Measurements from ENCODE around the gene EFNB3. TPM values are rescaled to one million over a fixed set of nuclear protein-coding genes. Genes with fewer than 3 reads are reported as not detected.

EFNB3 gene
- total RNA-seq, 2 donors from 2014 or later, result 0.33 to 0.78 TPM

DNA sequence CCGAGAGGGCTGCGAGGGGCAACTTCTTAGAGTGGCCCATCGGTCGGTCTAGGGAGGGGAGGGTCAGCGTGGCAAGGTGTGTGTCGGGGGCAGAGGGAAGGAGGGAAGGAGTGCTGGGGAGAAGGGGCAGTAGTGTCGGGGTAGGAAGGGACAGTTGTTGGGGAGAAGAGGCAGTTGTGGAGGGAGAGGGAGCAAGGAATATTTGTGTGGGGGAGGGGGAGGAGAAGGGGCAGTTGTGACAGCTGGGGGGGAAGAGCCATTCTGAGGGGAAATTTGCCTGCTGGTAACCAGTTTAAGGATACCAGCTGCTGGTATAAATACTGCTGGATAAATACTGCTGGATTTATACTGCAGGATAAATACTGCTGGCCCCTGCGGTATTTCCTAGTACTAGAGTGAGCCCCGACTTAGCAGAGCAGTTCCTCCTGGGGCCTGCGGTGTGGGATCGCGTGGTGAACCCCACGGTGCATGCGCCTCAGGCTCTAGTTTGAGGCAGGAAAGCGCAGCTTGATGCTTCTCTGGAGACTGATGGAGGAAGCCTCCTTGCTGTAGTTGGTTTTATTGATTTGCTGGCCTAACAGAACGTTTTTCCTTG lies 12.9 kb downstream of the EFNB3 start:
- Histone ChIP-seq H3K27me3 (no peaks in the 10 kb centered on the region), H3K9me3 (no peaks in the 10 kb centered on the region), H3K27ac (peak overlapping the region; percentile 25 to 71 (median 67)), H3K36me3 (replicated peaks in 1 of 2; ENCODE audit: insufficient read depth in 1 of 2, low read depth in 2 of 2) (no peaks in the 10 kb centered on the region), H3K4me1 (peaks cover 26% of the 10 kb centered on the region), H3K4me3 (peak overlapping the region; percentile 10 to 16)
- no peak for ATAC-seq
- DNase-seq, result peak in 2 of 4 donors; percentile 19 to 29
- no peak for TF ChIP-seq POLR2A (IDR thresholded peaks at IDR 0.05)
- TF ChIP-seq, protein P1, sequence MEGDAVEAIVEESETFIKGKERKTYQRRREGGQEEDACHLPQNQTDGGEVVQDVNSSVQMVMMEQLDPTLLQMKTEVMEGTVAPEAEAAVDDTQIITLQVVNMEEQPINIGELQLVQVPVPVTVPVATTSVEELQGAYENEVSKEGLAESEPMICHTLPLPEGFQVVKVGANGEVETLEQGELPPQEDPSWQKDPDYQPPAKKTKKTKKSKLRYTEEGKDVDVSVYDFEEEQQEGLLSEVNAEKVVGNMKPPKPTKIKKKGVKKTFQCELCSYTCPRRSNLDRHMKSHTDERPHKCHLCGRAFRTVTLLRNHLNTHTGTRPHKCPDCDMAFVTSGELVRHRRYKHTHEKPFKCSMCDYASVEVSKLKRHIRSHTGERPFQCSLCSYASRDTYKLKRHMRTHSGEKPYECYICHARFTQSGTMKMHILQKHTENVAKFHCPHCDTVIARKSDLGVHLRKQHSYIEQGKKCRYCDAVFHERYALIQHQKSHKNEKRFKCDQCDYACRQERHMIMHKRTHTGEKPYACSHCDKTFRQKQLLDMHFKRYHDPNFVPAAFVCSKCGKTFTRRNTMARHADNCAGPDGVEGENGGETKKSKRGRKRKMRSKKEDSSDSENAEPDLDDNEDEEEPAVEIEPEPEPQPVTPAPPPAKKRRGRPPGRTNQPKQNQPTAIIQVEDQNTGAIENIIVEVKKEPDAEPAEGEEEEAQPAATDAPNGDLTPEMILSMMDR (IDR thresholded peaks at IDR 0.05), result no peak
- 2 to 13% methylated on average over 15 to 16 of the region's 16 CpGs for WGBS, 2 donors
- intact Hi-C loops (cut with DNase I), result no loop called here

DNA sequence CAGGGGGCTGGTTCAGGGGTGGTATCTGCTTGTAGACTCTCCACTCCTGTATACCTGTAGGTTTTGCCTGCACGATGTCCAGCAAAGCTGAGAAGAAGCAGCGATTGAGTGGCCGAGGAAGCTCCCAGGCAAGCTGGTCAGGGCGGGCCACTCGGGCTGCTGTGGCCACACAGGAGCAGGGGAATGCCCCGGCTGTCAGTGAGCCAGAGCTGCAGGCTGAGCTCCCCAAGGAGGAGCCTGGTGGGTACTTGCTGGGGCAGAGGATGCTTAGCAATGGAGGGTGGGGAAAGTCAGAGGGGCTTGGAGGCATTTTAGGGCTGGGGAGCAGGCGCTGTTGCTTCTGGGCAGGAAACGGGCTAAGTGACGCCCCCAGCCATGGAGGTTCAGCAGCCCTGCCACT lies 14.7 kb downstream of the EFNB3 start:
- WGBS, 2 donors, result 69 to 78% methylated on average over 9 of the region's 9 CpGs
- Histone ChIP-seq H3K4me3 (no peak overlapping the region), H3K36me3 (replicated peaks in 1 of 2; ENCODE audit: insufficient read depth in 1 of 2, low read depth in 2 of 2) (no peaks in the 10 kb centered on the region), H3K27ac (no peak overlapping the region), H3K4me1 (peaks cover 26% of the 10 kb centered on the region), H3K9me3 (no peaks in the 10 kb centered on the region), H3K27me3 (no peaks in the 10 kb centered on the region)
- no peak for DNase-seq
- intact Hi-C loops (cut with DNase I), result no loop called here
- no peak for TF ChIP-seq POLR2A (IDR thresholded peaks at IDR 0.05)
- TF ChIP-seq, protein P1 (IDR thresholded peaks at IDR 0.05), result no peak
- no peak for ATAC-seq

DNA sequence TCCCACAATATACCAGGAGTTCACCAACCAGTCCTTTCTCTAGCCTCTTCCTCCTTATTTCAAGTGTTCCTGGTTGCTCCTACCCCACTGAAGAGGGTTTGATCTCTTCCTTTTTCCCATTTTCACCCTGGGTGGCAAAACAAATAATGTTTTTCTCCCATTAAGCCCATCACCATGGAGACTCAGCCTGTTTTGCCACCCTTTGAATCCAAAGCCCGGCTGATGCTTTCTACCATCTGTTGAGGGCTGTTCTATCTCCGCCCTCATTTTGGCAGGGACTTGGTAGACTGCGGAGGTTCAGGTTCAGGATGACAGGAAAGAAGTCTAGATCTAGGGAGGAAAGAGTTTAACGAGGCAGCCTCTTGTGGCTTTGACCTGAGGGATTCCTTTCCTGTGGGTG lies 15.1 kb downstream of the EFNB3 start:
- TF ChIP-seq POLR2A (IDR thresholded peaks at IDR 0.05), result no peak
- TF ChIP-seq, protein P1 (IDR thresholded peaks at IDR 0.05), result no peak

DNA sequence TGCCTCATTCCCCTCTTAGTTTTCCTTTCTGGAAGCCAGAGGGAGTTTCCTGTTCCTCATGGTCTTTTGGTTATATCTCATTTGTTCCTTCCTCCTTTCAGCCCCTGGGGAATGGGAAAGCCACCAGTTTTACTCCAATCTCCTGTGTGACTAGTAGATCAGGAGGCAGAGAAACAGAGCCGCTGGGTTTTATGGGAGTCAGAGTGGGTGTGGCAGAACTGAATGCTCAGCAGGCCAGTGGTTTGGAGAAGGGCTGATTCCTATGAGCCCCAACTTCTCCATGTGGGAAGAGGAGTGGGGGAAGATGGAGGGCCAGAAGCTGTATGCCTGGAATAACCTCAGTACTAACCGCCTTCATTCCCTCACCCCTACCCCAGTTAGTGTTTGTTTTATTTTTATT lies 16.6 kb downstream of the EFNB3 start:
- H3K27ac ChIP-seq, result no peak overlapping the region
- intact Hi-C loops (cut with DNase I), result no loop called here
- ATAC-seq (no peak), DNase-seq (no peak)
- no peaks in the 10 kb centered on the region for H3K36me3 ChIP-seq (replicated peaks in 1 of 2; ENCODE audit: insufficient read depth in 1 of 2, low read depth in 2 of 2)
- peaks cover 20% of the 10 kb centered on the region for H3K4me1 ChIP-seq
- no peaks in the 10 kb centered on the region for H3K9me3 ChIP-seq
- TF ChIP-seq POLR2A (IDR thresholded peaks at IDR 0.05), result no peak
- TF ChIP-seq, protein P1 (IDR thresholded peaks at IDR 0.05), result no peak
- WGBS, 2 donors, result 85 to 91% methylated on average over 2 of the region's 2 CpGs
- no peaks in the 10 kb centered on the region for H3K27me3 ChIP-seq
- no peak overlapping the region for H3K4me3 ChIP-seq

More for the DNA sequence above, 15.1 kb downstream of the EFNB3 start:
- Histone ChIP-seq H3K36me3 (replicated peaks in 1 of 2; ENCODE audit: insufficient read depth in 1 of 2, low read depth in 2 of 2) (no peaks in the 10 kb centered on the region), H3K4me1 (peaks cover 26% of the 10 kb centered on the region), H3K9me3 (no peaks in the 10 kb centered on the region), H3K4me3 (no peak overlapping the region), H3K27ac (no peak overlapping the region), H3K27me3 (no peaks in the 10 kb centered on the region)
- ATAC-seq, result no peak
- DNase-seq, result peak in 1 of 4 donors; percentile 10
- WGBS, 2 donors, result 52 to 57% methylated on average over 4 of the region's 4 CpGs
- intact Hi-C loops (cut with DNase I), result no loop called here

DNA sequence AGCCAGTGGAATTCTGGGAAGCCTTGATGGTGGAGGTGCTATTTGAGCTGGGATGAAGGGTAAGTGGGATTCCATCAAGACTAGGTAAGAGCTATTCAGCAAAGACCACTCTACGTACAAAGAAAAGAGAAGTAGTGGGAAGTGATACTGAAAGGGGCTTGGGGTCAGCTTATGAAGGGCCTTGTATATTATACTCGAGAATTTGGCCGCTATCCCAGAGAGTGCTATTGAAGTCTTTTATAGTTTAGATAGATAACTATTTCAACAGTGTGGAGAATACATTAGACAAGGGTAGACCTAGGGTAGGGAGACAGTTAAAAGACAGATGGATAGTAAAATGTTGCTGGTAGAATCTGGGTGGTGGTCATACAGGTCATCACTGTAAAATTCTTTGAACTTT lies 22.9 kb downstream of the EFNB3 start:
- intact Hi-C loops (cut with DNase I), result no loop called here
- H3K4me1 ChIP-seq, result no peaks in the 10 kb centered on the region
- ATAC-seq (no peak), DNase-seq (no peak)
- no peaks in the 10 kb centered on the region for H3K27me3 ChIP-seq
- H3K4me3 ChIP-seq, result no peak overlapping the region
- no peak for TF ChIP-seq POLR2A (IDR thresholded peaks at IDR 0.05)
- TF ChIP-seq, protein P1 (IDR thresholded peaks at IDR 0.05), result no peak
- 66 to 72% methylated on average over 3 of the region's 3 CpGs for WGBS, 2 donors
- H3K27ac ChIP-seq, result no peak overlapping the region
- no peaks in the 10 kb centered on the region for H3K36me3 ChIP-seq (replicated peaks in 1 of 2; ENCODE audit: insufficient read depth in 1 of 2, low read depth in 2 of 2)
- H3K9me3 ChIP-seq, result no peaks in the 10 kb centered on the region
